SW480 (cell line): ENCODE results near the gene POLR3GL.

ENCODE experiments used
- DNase-seq: peaks from one replicate; pipeline ENCODE4 v3.0.0-alpha.2; 2016; ENCODE audit warnings: low spot score

POLR3GL gene

GRCh38 chr1:145951526-145951925 lies 13.0 kb upstream of the POLR3GL start:
- no peak for DNase-seq

- no peak for DNase-seq
These were observed 11.6 kb upstream of the POLR3GL start for GRCh38 chr1:145952903-145953302.

GRCh38 chr1:145953861-145954260 lies 10.6 kb upstream of the POLR3GL start:
- DNase-seq = no peak

- DNase-seq = no peak
These were observed 9.1 kb upstream of the POLR3GL start for GRCh38 chr1:145955436-145955835.

- DNase-seq = no peak
These were observed 8.1 kb upstream of the POLR3GL start for GRCh38 chr1:145956361-145956760.

- DNase-seq = peak; percentile 18
These were observed 7.6 kb upstream of the POLR3GL start for GRCh38 chr1:145956781-145957442.

GRCh38 chr1:145957443-145958319 lies 6.8 kb upstream of the POLR3GL start, which contains the start of gene LIX1L:
LIX1L (minus strand) TSS chr1:145958017; CDS start chr1:145957927, 90 bp downstream.
- DNase-seq = peak; percentile 96

GRCh38 chr1:145958734-145959133 lies 5.8 kb upstream of the POLR3GL start:
- no peak for DNase-seq

GRCh38 chr1:145959333-145959732 lies 5.2 kb upstream of the POLR3GL start:
- no peak for DNase-seq

- no peak for DNase-seq
These were observed 4.5 kb upstream of the POLR3GL start for GRCh38 chr1:145959957-145960467.

GRCh38 chr1:145960468-145961108 lies 3.9 kb upstream of the POLR3GL start:
- no peak for DNase-seq

GRCh38 chr1:145961109-145961424 lies 3.4 kb upstream of the POLR3GL start:
- no peak for DNase-seq

GRCh38 chr1:145961425-145962156 lies 2.9 kb upstream of the POLR3GL start:
- DNase-seq = no peak

- DNase-seq = no peak
These were observed 2.1 kb upstream of the POLR3GL start for GRCh38 chr1:145962157-145963102.

- peak; percentile 64 for DNase-seq
These were observed 1.0 kb upstream of the POLR3GL start for GRCh38 chr1:145963265-145964019.

- no peak for DNase-seq
These were observed 742 bp downstream of the POLR3GL start for GRCh38 chr1:145965119-145965744.

- DNase-seq = no peak
These were observed 2.8 kb downstream of the POLR3GL start for GRCh38 chr1:145967288-145967687.

- no peak for DNase-seq
These were observed 8.1 kb downstream of the POLR3GL start for GRCh38 chr1:145972580-145972979.

- DNase-seq = no peak
These were observed 10.2 kb downstream of the POLR3GL start for GRCh38 chr1:145974721-145975120.

GRCh38 chr1:145975216-145975615 lies 10.7 kb downstream of the POLR3GL start:
- no peak for DNase-seq
